Dedifferentiated amniotic fluid mesenchymal stem cell (primary cell): ENCODE data around the gene GTF2H2C.
"Not testable (repeated sequence)": the region's sequence is repeated elsewhere in the genome, so short reads cannot be mapped to it uniquely, and the experiment has no call there.

ENCODE experiments used
- DNase-seq: peaks from one replicate; pipeline ENCODE4 v3.0.0-alpha.2; 2016; ENCODE audit errors: extremely low spot score

GTF2H2C gene

DNA sequence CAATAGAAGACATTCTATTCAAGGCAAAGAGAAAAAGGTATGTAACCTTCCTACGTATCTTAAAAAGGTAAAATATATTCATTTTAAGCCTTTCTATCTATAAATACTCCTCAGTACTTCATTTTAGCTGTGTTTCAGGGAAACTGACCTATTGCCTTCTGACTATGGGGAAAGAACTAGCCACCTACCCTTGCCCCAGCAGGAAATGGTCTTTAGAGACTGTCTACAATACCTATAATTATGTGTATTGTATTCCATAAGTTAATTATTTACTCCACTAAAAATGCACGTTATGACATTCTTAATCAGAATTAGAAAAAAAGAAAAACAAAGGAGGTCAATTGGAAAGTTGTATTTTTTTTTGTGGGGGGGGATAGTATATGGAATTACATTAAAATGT, 6.2 kb downstream of the GTF2H2C start:
- not testable (repeated sequence) for DNase-seq

DNA sequence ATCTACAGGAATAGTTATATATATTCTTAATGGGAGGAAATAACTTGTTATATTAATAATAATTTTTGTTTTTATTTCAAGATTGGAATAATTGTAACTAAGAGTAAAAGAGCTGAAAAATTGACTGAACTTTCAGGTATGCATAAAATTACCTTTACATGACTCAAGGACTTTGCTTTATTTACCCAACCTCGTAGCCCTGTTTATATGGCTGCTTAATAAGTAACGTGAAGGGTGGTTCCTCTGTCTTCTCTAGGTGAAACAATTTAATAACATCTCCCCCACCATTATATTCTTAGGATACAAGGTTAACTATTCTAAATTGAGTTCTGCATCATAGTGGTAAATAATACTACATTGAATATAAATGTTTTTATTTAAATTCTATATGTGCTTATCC, 8.1 kb downstream of the GTF2H2C start:
- DNase-seq: not testable (repeated sequence)

DNA sequence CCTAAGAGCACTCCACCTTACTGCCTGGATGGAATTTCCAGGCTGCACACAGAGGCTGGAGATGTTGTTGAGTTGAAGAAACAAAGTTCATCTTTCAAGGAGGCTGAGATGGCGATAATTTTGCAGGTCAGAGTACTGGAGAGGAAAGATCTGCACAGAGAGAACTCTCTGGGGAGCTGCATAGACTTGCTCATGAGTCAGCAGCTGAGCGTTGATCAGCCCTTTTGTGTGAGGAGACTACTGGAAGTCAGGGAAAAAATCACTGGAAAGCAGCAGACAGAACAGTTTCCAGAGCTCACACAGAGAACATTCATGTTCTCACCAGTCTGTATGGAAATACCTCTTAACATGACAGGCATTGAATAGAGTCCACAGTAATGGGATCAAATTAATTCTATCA, 23.4 kb downstream of the GTF2H2C start:
- not testable (repeated sequence) for DNase-seq

DNA sequence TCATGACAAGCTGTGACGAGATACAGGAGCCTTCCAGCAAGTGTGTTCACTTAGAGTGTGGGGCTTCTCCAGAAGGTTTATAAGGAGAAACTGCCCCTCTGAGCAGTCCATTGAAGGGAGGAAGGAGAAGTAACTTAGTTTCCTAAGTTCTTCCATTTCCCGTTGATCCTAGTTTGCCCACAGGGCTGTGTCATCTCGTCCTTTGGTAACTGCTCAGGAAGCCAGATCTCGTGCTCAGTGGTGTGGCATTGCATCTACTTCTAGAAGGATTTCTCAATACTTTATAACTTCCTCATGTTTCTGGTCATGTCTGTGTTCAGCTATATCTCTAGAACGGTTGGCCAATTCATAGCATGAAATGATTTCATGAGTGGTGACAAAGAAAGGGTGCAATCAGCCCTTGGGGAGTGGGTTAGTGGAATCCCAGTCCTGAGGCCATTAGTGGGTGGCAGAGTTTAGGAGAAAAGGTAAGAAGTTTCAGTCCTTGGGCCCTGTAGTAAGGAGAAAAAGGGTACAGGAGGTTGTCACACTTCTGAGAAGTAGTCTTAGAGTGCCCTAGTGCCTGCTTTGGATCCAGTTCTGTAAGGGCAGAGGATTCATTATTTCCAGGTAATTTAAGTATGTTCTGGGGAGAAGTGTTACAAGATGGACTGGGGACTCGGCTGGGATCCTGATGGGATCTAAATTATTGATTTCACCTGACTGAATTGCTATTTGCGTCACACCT, 36.3 kb downstream of the GTF2H2C start:
- DNase-seq: not testable (repeated sequence)

DNA sequence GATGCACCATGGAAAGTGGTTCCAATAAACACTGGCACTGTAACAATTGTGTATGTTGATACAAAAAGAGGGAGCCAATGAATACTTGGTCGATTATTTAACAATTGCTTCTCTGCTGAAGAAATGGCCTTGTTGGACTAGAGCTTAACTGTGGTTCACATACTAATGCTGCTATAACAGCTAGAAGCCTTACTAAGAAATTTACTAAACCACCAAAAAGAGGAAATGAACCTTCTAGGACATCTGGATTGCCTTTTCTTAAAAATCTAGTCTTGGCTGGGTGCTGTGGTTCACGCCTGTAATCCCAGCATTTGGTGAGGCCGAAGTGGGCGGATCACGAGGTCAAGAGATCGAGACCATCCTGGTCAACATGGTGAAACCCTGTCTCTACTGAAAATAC, 42.0 kb downstream of the GTF2H2C start:
- DNase-seq: not testable (repeated sequence)

DNA sequence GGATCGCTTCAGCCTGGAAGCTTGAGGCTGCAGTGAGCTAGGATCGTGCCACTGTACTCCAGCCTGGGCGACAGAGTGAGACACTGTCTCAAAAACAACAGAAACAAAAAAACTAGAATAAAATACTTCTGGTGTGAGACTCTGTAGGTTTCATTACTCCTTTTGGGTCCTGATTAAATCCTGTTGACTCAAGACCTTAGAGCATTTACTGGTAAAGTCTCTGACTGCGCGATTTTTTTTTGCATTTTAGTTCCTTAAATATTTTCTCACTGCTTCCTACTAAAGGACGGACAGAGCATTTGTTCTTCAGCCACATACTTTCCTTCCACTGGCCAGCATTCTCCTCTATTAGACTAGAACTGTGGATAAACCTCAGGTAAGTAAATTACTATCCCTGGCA, 46.8 kb downstream of the GTF2H2C start:
- DNase-seq: not testable (repeated sequence)

DNA sequence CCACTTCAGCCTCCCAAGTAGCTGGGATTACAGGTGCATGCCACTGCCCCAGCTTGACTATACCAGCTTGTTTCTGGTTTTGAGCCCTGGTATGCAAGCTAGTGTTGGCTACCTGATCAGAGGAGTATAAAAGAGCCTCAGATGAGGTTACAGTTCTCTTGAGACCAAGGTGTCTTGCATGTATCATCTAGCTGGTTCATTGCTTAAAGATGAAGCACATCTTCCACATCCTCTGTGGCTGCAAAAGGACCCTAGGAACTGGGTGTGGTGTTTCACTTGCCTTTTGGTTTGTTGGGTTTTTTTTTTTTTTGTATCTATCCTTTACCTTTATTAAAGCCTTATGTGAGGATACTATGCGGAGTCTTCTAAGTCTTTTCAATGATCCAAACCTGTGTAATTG, 47.8 kb downstream of the GTF2H2C start:
- not testable (repeated sequence) for DNase-seq

DNA sequence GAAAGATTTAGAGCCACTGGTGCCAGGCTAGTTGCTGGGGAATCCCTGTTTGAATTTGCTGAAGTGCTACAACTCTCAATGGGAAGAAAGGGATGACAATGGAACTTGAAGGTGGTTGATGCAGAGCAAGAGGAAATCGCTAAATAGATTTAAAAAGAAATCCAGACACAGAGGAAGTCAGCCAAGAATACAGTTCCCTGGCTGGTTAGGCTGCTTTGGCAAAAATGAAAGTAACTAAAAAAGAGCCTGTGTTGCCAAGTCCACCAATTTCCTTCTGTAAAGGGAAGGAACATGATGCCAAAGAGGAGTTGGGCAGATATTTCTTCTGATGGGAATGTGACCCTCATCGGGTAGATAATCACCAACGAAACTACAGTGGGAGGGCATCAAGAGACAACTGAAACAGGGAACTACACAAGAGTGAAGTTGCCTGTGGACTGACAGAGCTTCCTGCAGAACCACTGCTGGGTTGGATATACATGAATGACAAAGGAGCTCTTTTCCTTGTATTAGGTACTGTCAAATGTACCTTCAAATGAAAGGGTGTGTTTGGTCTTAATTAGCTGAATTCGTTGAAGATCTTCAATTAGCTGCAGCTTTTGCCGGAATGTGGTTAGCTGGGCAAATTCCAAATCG, 49.0 kb downstream of the GTF2H2C start:
- DNase-seq: not testable (repeated sequence)

DNA sequence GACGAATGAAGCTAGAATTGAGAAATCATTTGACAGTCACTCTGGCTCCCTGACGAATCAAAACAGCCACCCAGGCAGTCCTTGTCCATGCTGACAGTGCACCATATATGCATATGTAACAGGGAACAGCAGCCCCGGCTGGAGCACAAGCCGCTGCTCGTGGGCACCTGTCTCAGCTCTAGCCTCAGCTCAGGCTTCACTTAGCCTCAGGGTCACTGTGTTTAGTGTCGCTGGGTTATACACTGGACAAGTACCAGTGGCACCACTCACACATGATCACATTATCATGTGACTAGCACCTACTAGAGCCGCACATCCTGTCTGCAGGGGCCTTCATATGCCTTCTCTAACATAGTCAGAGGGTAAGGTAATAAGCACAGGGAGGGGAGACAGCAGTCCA, 54.9 kb downstream of the GTF2H2C start:
- DNase-seq: not testable (repeated sequence)

DNA sequence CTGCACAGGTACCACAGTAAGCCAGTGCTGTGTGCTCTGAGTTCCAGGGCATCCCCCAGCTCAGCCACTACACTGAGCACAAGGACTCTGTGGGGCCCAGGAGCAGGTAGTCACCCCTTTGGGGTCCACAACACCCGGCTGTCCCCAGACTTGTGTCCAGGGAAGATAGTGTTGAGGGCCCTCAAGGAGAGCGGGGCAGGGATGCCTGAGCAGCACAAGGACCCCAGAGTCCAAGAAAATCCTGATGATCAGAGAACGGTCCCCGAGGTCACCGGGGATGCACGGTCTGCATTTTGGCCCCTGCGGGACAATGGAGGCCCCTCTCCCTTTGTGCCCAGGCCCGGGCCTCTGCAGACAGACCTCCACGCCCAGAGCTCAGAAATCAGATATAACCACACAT, 71.9 kb downstream of the GTF2H2C start:
- not testable (repeated sequence) for DNase-seq
